Retina (tissue), 1 donor: ENCODE measurements around the gene STK33.

Experiments used
- DNase-seq: peaks from one replicate; pipeline ENCODE4 v3.0.0-alpha.2; 2016

Gene STK33

DNA sequence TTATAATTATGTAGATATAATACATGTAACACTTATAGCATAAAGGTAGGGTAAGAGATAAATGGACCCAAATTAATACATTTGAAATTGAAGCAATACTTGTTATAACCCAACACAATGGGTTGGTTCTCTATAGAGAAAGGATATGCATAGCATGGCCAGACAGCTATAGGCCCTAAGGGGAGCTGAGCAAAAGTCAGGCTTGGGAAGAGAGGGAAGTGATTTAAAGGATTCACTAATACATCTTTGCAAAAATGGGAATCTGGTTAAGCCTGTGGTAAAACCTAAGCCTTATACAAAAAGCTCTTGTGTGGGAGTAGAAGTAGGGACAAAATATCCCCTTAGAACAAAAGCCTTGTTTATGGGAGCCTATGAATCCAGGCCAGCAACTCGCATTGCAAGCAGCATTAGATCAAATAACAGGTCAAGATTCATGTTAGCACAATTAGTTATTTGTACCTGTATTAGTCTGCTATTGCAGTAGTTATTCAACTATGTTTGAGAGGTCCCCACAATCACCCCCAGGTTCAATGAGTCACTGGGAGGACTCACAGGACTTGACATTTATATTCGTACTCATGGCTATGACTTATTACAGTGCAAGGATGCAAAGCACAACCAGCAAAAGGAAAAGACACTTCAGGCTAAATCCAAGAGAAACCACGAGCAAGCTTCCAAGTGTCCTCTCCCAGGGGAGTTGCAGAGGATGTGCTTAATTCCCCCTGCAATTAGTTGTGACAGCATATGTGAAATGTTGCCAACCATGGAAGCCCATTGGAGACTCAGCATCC lies 185.7 kb downstream of the STK33 start:
- DNase-seq: no peak

DNA sequence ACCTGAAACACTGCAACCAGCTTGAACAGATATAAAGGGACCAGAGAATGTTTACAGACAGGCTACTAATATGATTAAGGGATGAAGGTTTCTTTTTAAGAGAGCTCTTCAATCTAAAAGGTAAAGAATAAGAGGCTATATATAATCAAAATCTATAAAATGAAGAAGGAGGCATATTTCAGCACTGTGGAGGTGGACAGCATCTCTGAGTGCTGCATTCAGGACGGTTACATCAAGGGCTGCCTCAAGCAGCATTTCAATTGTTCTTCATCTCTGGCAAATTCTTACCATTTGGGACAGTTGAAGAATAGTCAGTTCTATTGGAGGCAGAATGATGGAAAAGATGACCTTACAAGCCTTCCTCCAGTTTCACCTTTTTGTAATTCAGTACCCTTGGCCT lies 190.7 kb downstream of the STK33 start:
- no peak for DNase-seq

DNA sequence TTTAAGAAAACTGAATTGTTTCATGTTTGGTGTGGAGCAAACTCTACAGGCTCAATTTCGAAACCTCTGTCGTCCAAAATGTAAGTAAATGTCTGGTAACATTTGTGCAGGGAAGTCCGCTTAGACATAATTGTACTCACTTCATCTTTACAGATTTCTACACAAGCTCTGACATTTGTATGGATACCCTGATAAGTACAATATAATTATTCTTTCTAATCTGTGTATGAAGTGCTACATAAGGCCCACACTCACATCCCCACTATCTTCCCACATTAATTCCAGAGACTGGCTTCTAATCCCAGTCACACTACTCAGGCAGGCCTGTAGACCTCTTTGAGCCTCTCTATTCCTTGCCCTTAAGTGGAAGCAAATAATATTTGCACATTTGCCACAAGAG lies 201.1 kb downstream of the STK33 start:
- no peak for DNase-seq

DNA sequence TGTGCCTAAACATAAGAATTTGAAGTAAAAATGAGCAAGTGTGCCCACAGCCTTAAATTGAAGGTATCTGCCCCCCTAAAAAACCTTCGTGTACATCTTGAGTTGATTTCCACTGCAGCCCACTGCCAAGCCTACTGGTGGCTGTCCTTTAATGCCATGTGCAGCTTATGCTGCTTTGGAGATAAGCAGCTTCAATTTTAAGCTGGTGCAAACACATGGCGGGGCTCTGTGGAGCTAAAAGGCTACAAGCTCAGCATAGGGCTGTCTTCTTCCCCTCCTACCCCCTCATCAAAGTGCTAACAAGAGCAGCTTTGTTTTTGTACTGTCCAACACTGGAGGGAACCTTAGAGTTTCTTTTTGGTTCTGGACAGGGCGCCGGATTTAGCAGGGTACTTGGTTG lies 201.9 kb downstream of the STK33 start:
- DNase-seq: no peak

DNA sequence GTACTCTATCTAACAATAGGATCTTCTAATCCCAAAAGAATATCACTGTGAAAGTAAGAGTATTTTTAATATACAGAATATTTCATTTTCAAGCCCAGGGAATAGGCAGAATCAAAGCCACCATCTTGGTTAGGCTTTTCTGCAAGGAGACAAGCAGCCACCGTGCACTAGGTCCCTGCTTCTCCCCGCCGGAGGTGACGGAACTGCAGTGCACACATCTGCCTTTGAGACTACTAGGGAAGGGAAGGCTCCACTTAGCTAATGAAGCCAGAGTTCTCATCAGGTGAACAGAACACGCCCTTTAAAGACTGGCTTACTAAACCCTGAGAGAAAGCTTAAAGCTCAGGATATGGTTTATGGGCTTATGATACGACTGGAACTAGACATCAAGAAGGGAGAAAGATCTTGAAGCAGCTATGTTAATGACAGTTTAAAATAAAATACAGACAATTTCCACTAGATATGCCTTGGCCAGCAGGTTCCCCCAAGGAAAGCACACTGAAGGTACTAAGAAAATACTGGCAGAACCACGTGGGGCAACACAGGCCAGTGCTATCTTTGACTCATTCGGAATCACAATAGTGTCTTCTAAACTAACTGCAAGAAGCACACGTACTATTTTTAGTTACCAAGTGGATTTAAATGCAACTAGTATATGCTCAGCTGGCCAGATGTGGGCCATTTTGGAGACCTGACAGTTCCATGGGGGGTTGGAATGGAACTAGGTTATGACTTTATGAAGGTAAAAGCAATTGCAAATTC lies 203.0 kb downstream of the STK33 start:
- no peak for DNase-seq

DNA sequence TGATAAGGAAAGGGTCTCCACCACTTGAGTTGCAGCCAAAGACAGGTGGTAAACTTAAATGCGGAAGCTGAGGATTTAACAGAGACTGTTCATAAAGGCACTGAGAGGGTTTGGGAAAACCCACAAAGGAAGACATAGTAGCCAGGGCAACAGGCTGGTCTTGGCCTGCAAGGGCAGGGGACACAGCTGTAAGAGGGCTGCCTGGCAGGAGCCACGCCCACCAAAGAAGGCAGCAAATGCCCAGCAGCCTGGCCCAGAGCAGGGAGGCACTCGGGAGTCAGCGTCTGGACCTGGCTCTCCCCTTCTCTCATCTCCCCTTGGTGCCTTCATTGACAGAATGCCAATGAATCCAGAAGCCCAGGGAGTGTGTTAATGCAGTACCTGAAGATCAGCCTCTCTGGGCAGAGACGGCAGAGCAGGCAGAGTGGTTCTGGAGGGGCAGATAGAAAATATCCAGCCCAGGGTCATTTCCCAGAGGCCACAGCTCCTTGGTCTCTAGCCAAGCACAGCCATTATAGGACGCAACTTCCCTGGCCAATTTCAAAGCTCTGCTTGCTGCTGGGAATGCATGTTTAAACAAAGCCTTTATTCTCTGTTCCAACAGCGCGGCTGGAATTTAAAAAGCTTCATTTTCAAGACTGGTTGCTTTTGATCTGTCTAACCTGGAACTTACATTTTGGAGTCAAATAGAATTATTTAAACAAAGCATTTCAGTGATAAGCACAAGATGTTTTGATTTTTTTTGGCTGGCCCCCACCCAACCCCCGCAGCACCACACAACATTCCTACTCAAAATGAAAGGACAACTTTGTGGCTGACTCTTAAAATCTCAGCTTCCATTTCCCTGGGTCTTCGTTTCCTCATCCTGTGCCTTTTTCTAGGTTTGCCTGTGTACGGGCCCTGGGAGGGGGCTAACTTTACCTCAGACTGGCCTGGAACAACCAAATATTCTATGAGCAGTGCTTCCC lies 204.7 kb downstream of the STK33 start:
- no peak for DNase-seq

DNA sequence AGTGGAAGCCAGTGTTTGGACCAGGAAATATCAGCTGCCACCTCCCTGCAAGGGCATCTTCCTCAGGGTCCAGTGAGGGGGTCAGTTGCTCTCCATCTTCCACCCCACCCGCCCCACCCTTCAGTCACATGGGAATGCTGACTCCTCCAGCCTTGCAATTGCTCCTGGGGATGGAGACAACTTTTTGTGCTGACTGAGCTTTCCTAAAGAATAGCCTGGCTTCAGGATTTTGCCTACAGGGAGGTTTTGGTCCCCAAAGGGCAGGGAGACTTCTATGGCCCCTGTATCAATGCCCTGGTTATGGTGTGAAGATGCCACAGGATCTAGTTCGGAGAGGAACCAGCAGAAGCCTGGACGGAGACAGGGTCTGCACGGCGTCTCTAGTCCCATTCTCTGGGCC lies 206.3 kb downstream of the STK33 start:
- DNase-seq: no peak

DNA sequence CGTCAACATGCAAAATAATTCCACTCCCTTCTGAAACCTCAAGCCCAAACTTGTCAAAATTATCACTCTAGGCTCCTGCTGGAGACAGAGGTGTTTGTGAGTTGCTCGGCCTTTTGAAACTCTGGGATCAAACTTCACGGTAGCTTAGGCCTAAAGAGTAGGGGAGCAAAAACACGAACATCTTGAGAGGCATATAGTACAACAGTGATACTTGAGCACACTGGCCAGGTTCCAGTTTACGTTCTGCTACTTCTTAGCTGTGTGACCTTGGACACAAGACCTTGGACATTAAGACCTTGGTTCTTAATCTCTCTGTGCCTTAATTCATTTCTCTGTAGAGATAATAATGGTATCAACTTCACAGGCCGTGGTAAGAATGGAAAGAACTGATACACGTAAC lies 206.9 kb downstream of the STK33 start:
- no peak for DNase-seq

DNA sequence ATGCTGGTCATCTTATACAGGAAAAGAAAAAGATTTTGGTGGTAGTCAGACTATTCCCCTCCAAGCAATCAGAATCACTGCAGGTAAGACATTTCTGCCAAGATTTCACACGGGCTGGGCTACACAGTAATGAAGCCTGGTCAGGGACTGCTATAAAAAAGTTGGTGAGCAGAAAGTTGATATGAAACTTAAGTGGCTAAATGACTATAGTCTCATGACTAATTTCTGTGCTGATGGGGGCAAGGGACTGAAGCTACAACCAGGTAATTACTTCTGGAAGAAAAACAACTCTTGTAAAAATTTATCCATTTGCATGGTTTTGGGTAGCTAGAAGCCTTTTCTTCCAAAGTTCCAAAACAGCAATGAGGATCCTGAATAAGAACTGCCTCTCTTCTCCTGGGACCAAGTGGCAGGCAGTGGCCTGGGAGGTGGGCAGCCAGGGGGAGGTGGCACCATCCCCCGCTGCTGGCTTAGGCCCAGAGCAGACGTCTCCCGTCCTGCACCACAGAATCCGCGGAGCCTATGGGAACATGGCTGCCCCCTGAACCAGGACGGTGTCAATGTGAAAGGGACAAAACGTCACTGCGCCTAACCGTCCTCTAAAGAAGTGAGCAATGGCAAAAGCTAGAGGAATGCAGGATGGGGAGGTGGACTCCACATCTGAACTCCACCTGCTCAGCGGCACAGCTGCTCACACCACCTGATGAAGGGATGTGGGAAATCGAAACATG lies 207.7 kb downstream of the STK33 start:
- DNase-seq: no peak

DNA sequence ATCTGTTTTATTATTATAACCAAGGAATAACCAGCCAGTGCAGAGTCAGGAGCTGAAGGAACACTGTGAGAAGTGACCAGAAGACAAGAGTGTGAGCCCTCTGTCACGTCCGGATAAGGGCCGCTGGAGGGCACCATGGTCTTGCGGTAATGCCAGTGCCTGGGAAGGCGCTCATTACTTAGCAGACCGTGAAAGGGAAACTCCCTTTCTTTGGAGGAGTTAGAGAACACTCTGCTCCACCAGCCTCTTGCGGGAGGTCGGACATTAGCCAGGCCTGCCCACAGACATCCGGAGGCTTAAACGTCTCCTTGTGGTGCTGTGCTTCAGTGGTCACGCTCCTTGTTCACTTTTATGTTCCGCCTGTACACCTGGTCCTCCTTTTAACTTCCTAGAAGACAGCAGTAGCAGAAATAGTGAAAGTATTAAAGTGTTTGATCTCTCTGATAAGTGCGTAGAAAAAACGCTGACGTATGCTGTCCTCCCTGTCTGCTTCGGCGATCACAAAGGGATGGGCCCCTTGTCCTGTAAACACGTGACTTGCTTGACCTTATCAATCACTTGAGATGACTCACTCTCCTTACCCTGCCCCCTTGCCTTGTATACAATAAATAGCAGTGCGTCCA lies 209.7 kb downstream of the STK33 start:
- no peak for DNase-seq

DNA sequence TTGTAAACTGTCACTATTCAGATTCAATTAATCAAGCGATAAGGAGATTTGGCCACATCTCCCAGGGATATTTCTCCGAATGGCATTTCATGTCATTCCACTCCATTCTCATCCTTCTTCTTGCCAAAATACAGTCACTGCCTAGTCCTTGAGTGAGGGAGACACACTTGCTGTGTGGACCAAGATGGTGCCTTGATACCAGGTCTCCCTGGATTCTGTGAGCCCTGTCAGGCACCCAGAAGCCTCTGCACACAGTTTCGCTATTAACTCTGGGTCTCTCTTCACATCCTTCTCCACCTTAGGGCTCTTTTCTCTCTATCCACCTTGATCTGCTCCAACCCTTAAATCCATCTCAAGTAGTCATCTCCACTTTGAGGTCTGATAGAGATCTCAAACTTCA lies 210.4 kb downstream of the STK33 start:
- no peak for DNase-seq

DNA sequence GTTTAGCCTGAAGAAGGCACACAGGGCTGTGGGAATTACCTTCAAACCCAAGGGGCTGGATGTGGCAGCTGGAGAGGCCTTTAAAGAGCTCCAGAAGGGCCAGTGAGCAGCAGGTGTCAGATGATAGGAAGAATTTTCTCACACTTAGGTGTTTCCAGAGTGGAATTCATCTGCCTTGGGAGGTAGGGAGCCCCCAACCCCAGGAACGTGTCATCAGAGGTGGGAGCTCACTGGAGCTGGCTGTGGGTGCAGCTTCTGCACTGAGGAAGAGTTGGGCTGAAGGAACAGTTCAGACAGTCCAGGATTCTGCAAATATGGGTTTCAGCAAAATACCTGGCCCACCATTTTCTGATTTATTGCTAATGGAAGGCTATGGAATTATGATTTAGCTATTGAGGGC lies 210.8 kb downstream of the STK33 start:
- no peak for DNase-seq

DNA sequence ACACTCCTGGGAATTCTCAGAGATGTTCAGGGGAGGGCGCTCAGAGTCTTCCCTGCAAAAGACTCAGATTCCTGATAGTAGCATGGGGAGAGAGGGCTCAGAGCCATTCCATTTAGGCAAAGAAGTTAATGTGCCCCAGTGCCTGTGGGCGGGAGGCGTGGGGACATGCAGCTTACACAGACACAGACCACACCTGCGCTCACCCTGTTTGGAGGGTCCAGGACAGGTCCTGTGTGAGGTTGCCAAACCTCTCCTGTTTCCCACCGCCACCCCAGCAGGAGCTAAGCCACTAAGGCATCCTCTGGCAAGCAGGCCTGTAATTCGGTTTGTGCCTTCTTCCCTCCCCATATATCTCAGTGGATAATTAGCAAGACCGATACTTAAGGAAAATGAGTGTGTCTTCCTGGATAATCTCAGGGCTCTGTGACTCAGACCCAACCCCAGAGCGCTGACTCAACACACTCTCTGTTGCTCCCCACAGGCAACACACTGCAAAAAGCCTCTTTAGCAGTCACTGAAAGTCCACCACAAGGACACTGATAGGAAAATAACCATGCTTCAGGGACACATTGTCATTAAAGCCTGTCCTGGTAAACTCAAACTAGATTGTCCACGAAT lies 211.5 kb downstream of the STK33 start:
- DNase-seq: no peak

DNA sequence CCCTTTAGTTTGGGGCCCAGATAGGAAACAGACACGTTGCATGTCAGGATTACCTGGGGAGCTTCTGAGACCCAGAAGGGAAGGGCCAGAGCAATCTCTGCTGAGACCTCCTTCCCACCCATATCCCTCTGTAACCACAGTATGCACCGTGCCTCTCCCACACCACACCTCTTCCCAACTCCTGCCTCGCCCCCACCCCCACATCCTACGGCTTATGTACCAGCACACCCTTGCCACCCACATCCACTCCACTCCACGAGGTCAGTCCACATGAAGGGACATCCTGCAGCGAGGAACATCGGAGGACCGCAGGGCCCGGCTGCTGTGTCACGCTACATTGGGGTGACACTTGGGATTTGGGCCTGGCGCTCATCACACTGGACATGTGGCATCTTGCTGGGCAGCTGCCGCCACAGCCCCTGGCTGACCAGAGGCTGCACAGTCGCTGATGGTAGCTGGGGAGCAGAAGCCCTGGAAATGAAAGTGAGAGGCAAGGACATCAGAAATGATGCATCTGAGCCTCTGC lies 212.1 kb downstream of the STK33 start:
- no peak for DNase-seq

DNA sequence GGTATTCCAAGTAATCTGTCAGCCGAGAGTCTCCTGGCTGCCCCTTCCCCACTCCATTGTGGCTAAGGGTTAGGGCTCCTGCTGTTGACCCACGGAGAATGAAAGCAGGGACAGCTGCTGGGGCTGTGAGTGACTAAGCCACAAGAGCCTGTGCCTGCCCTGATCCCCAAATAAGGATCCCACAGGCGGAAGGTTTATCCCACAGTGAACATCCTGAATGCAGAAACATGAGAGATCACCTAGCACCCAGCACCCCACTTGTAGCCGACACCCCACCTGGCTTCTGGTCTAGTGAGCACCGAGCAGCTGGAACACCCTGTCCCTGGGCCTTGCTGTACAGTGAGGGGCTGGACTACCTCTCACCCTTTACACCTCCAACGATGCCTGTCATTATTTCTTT lies 212.7 kb downstream of the STK33 start:
- DNase-seq: no peak

DNA sequence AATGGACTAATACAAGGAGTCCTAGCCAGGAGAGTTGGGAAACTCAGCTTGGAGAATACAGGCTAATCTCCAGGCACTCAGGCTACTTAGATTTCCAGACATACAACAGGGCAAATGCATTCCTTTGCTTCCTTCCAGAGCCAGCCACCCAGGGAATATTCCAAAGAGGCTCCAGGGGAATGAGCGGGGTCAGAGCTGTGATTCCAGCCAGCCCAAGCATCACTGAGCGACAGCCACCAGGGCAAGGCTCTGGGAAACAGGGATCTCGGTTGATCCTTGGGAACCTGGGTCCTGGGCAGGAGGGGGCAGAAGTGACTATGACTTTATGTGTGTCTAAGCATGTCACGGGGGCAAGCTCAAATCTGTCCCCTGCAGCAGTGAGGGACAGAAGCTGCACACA lies 218.1 kb downstream of the STK33 start:
- DNase-seq: no peak

DNA sequence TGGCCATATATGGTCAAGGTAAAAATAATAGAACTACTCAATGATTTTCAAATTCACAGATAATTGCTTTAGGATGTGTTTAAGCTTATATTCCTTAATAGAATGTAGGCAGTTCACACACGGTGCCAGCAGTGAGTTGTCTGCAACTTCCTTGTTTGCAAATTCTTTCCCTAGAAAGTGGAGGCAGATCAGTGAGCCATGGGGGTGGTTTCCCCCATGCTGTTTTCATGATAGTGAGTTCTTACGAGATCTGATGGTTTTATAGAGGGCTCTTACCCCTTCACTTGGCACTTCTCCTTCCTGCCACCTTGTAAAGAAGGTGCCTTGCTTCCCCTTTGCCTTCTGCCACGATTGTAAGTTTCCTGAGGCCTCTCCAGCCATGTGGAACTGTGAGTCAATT lies 218.6 kb downstream of the STK33 start:
- no peak for DNase-seq

DNA sequence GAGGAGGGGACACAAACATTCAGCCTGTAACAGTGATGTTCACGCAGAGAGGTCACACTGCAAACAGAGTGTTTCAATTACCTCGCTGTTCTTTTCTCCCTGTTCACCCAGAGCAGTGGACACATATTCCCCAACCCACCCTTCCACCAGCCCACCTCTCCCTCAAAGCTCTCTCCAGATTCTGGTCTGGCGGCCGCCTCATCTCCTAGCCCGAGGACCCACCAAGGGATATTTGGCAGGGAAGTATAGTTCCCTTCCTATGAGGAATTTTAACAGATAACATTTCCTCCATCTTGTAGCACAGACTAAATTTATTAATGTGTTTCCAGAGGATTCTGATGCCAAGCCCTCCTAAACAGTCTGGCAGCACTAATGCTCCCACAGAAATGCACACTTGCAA lies 219.3 kb downstream of the STK33 start:
- DNase-seq: no peak

DNA sequence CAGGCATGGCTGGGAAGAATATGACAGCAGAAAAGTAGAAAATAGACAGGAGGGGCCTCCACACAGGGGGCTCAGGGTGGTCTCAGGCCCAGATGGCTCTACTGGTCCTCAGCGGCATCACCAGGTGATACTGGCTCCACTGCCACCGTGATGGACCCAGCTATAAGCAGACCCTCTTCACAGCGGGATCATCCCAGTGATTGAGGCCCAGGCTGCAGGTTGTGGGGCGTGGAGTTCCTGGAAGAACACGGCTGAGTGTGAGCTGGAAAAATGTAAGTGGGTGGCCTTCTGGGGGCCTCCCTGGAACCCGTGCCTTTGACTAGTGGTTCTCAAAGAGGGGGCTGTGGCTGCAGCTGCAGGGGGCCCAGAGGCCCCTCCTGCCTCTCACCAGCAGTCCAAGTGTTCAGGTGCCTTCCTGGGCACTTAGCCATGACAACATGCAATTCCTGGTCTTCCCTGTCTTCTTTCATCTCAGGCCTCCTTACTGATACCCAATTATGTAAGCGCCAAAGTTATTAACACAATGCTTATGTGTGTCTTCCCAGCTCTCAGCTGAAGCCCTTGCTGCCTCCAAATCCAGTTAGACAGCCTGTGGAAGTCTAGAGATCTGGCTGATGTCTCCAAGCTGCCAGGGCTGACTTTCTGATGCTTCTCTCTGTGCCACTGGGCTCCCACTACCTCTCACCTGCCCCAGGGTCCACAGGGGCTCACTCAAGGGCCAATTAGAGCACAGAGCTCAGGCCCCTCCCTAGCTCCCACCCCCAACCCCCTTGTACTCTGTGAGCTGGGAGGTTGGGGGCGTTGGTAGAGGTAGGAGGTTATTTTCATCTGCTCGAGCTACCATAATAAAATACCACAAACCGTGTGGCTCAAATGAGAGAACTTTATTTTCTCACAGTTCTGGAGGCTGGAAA lies 220.3 kb downstream of the STK33 start:
- no peak for DNase-seq

DNA sequence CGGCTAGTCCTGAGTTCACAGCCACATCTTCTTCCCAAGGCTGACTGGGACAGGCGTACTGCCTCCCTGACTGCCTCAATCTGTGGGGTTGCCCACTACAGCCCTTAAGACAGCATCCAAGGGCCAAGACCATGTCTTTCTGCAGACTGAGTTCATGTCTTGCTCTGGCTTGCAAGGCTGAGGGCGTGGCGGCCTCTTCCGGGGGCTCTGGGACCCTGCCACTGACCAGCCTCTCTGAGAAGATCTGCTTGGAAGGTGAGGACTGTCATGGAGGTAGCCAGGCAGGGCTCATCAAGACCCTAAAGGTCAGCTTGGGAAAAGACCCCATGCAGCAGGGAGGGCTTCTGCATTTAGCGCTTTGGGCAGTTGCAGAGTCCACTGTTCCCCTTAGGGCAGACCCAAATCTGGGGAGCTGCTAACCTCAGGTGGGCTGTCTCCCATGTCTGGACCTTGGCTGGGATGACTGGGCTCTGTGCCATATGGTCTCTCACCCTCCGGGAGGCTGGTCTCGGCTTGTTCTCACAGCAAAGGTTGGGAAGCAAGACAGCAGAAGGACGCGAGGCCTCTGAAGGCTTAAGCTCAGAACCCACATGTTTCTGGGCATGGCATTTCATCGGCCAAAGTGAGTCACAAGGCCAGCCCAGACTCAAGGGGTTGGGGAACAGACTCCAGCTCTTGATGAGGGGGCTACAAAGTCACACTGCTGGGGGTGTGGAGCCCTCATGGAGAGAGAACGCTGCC lies 221.2 kb downstream of the STK33 start:
- DNase-seq: no peak
